ENCODE results near the gene FBXO9. TPM values are rescaled to one million over a fixed set of nuclear protein-coding genes. Genes with fewer than 3 reads are reported as not detected.

FBXO9 gene
- polyA plus RNA-seq, 1 experiment: 83.5 TPM

DNA sequence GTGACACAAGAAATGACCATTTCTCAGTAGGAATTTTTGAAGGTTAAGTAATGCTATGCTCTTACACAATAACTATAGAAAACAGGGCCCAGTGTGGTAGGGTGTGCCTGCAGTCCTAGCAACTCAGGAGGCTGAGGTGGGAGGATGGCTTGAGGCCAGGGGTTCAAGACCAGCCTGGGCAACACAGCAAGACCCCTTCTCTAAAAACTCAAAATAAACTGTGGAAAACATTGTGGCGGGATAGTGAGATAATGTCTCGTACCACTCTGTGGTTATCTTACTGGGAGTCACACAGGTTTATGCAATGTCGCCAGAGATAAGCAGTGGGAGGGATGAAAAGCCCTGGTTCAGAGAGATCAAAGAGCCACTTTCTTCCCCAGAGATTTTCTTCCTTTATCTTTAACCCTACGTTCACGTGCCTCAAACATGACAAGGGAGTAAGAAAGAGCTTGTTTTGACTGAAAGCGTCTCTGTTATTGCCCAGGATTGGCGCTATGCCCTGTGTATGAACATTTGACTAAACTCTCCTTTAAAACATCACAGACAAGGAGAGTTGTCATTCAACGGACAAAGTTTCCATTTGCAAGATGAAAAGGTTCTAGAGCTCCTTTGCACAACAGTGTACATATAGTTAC lies 69.5 kb downstream of the FBXO9 start:
- TF ChIP-seq, protein P1, sequence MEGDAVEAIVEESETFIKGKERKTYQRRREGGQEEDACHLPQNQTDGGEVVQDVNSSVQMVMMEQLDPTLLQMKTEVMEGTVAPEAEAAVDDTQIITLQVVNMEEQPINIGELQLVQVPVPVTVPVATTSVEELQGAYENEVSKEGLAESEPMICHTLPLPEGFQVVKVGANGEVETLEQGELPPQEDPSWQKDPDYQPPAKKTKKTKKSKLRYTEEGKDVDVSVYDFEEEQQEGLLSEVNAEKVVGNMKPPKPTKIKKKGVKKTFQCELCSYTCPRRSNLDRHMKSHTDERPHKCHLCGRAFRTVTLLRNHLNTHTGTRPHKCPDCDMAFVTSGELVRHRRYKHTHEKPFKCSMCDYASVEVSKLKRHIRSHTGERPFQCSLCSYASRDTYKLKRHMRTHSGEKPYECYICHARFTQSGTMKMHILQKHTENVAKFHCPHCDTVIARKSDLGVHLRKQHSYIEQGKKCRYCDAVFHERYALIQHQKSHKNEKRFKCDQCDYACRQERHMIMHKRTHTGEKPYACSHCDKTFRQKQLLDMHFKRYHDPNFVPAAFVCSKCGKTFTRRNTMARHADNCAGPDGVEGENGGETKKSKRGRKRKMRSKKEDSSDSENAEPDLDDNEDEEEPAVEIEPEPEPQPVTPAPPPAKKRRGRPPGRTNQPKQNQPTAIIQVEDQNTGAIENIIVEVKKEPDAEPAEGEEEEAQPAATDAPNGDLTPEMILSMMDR (IDR thresholded peaks at IDR 0.05; ENCODE audit: insufficient read depth, low read depth, low read length): no peak
- DNase-seq (ENCODE audit: low read depth): no peak
- ChIA-PET POLR2A (no interaction called here), CTCF (interaction anchor here (1.1 kb wide), 1 partner anchor 9 kb away, joined by 3 read pairs; no protein-coding TSS in a partner anchor)
- H3K4me3 ChIP-seq (ENCODE audit: low read depth, low read length): no peak overlapping the region
- H3K36me3 ChIP-seq (ENCODE audit: control insufficient read depth, insufficient read depth, low read length): no peaks in the 10 kb centered on the region
- H3K27me3 ChIP-seq (ENCODE audit: control insufficient read depth, insufficient read depth, low read length): peaks cover 3% of the 10 kb centered on the region; the same call in 1 of the 2 replicates

DNA sequence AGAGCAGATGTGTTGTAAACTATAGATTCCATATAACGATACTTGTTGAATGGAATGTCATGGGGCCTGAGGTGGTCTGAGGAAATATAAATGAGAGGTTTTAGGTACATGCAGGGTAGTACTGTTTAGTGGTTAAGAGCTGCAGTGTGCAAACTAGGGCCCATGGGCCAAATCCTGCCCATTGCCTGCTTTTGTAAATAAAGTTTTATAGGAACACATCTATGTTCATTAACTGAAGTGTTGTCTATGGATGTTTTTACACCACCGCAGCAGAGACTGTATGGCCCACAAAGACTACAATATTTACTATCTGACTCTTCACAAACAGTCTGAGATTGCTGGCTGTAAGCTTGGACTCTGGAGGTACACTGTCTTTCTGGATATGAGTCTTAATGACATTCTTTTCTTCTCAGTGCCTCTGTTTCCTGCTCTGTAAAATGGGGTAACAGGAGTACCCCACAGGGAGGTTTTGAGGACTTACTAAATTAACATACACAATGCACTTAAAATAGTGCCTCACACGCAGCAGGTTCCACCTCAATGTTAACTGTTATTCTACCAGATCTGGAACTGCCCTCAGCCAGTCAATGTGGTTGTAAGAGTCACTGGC lies 70.9 kb downstream of the FBXO9 start:
- no peak for DNase-seq (ENCODE audit: low read depth)
- CTCF ChIA-PET: no interaction called here
- no peak overlapping the region for H3K4me3 ChIP-seq (ENCODE audit: low read depth, low read length)
- POLR2A ChIA-PET: no interaction called here
- no peaks in the 10 kb centered on the region for H3K36me3 ChIP-seq (ENCODE audit: control insufficient read depth, insufficient read depth, low read length)
- TF ChIP-seq, protein P1 (IDR thresholded peaks at IDR 0.05; ENCODE audit: insufficient read depth, low read depth, low read length): no peak
- H3K27me3 ChIP-seq (ENCODE audit: control insufficient read depth, insufficient read depth, low read length): peaks cover 3% of the 10 kb centered on the region; the same call in 1 of the 2 replicates

GRCh38 chr6:53139841-53140413 lies 74.7 kb downstream of the FBXO9 start:
- H3K36me3 ChIP-seq (ENCODE audit: control insufficient read depth, insufficient read depth, low read length): no peaks in the 10 kb centered on the region
- CTCF ChIA-PET: no interaction called here
- H3K4me3 ChIP-seq (ENCODE audit: low read depth, low read length): no peak overlapping the region
- peaks cover 7% of the 10 kb centered on the region for H3K27me3 ChIP-seq (ENCODE audit: control insufficient read depth, insufficient read depth, low read length)
- TF ChIP-seq, protein P1 (IDR thresholded peaks at IDR 0.05; ENCODE audit: insufficient read depth, low read depth, low read length): no peak
- POLR2A ChIA-PET: no interaction called here
- no peak for DNase-seq (ENCODE audit: low read depth)

DNA sequence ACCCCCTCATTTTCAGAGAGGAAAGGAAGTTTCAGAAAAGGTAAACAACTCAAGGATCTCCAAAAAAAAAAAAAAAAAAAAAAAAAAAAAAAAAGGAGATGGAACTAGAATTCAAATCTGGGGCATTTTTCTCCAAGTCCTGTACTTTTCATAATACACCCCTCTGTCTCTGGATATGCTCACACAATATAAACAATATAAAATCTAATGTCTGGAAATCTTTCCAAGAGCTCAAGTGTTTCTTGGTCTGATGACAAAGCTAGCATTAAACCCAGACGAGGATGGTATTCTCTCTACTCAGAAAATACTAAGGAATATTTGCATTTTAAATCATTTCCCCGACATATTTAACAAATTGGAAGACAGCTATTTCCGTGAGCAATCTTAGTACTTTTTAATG lies 77.6 kb downstream of the FBXO9 start:
- TF ChIP-seq, protein P1 (IDR thresholded peaks at IDR 0.05; ENCODE audit: insufficient read depth, low read depth, low read length): no peak
- no peaks in the 10 kb centered on the region for H3K36me3 ChIP-seq (ENCODE audit: control insufficient read depth, insufficient read depth, low read length)
- no peak overlapping the region for H3K4me3 ChIP-seq (ENCODE audit: low read depth, low read length)
- ChIA-PET POLR2A (no interaction called here), CTCF (interaction anchor here (1.6 kb wide), 1 partner anchor 8 kb away, joined by 3 read pairs; no protein-coding TSS in a partner anchor)
- H3K27me3 ChIP-seq (ENCODE audit: control insufficient read depth, insufficient read depth, low read length): peaks cover 4% of the 10 kb centered on the region
- DNase-seq (ENCODE audit: low read depth): no peak

DNA sequence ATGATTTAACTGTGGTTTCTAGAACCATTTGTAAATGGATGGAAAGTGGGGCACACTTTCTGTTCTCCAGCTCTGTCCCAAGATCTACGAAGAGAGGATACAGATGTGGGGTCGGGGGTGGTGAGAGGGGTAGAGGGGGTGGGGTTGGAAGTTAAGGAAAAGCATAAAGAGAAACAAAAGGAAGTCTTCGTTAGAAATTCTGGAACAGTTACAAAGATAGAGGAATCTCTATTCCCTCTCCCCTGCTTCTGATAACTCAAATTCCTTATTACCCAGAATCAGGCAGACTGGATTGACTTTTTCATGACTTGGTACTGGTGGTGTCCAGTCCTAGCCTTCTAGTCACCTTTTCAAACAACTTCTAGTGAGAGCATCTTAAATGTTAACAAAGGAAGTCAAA lies 78.5 kb downstream of the FBXO9 start:
- no peak for DNase-seq (ENCODE audit: low read depth)
- H3K27me3 ChIP-seq (ENCODE audit: control insufficient read depth, insufficient read depth, low read length): peaks cover 4% of the 10 kb centered on the region
- TF ChIP-seq, protein P1 (IDR thresholded peaks at IDR 0.05; ENCODE audit: insufficient read depth, low read depth, low read length): no peak
- ChIA-PET POLR2A (no interaction called here), CTCF (interaction anchor here (1.6 kb wide), 1 partner anchor 9 kb away, joined by 3 read pairs; no protein-coding TSS in a partner anchor)
- H3K4me3 ChIP-seq (ENCODE audit: low read depth, low read length): no peak overlapping the region
- no peaks in the 10 kb centered on the region for H3K36me3 ChIP-seq (ENCODE audit: control insufficient read depth, insufficient read depth, low read length)
